ENCODE measurements around the gene PLXNA4.

DNA sequence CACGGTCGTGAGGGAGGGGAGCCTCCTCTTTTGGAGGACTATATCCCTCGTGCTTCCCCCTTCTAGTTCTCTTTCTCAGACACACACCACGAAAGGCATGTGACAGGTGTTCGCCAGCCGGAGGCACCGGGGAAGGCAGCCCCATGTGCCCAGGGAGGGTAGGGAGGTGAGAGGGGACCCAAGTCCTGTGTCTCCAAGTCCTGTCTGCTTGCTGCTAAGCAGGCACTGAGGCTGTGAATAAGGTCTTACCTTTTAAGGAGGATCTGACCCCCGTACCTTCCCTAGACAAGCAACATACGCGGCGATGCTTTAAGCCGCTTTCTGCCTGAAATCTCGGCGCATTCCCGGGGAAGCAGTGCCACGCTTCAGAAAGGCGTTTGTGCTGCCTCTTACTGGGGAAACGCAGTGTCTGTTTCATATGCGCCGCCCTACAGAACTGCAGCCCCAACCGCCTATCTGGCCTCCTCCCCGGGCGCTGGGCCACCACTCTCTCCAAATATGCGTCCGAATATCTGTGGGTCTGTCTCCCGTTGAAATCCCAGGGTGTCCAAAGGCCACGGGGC lies 770 bp downstream of the PLXNA4 start:
- TF ChIP-seq POLR2A (IDR thresholded peaks at IDR 0.05; ENCODE audit: extremely low read depth, insufficient read length) (no peak), MYC (IDR thresholded peaks at IDR 0.05; ENCODE audit: low read depth, low read length) (no peak)
- TF ChIP-seq, protein P1, sequence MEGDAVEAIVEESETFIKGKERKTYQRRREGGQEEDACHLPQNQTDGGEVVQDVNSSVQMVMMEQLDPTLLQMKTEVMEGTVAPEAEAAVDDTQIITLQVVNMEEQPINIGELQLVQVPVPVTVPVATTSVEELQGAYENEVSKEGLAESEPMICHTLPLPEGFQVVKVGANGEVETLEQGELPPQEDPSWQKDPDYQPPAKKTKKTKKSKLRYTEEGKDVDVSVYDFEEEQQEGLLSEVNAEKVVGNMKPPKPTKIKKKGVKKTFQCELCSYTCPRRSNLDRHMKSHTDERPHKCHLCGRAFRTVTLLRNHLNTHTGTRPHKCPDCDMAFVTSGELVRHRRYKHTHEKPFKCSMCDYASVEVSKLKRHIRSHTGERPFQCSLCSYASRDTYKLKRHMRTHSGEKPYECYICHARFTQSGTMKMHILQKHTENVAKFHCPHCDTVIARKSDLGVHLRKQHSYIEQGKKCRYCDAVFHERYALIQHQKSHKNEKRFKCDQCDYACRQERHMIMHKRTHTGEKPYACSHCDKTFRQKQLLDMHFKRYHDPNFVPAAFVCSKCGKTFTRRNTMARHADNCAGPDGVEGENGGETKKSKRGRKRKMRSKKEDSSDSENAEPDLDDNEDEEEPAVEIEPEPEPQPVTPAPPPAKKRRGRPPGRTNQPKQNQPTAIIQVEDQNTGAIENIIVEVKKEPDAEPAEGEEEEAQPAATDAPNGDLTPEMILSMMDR (IDR thresholded peaks at IDR 0.05; ENCODE audit: low read depth, low read length) = no peak
